Epithelial cell of prostate (primary cell): ENCODE measurements around the gene SKIDA1.
A peak's percentile ranks its signal among the peaks of the same experiment; 100 is the strongest.
"Not testable (repeated sequence)": the region's sequence is repeated elsewhere in the genome, so short reads cannot be mapped to it uniquely, and the experiment has no call there.

Source experiments
- DNase-seq: peaks from one replicate; pipeline ENCODE4 v3.0.0-alpha.2; 2011; ENCODE audit warnings: low read depth, low spot score
- H3K27ac ChIP-seq: fragments of 450-650 bp; 2 replicates; pipeline ENCODE4 v1.5.1; 2017; ENCODE audit warnings: mild to moderate bottlenecking

The SKIDA1 gene

DNA sequence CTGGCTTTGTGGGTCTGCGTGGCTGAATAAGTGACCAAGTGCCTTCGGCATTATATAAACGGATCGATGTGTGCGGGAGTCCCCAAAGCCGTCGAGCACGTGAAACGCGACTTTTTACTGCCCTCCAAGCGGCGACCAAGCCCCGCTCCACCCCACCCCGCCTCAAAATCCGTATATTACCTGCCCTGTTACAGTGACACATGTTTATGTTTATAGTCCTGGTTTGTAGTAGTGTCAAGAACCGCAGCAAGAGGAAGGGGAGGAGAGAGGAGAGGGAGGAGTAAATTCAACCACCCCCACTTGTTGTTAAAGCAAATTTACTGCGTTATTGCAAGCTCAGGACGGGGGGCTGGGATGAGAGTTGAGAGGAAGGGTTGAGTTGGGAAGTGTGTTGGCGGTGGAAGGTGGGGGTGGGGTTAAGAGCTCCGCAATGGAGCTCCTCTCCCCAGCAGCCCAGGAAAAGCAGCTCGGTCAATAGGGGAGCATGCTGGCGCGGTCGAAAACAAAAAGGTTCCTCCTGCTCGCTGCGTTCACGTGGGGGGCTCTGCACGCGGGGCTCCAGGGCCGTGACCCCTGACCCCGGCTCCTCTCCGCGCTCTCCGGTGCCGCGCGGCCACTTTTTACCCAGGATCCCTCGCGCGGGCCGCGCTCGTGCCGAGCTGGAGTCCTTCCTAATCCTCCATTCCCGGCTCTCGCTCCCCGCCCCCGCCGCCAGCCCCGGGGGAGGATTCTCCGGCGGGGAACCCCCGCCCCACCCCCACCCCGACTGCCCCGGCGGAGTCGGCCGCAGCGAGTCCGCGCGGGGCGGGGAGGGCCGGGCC is at the start of gene SKIDA1:
SKIDA1 (minus strand) TSS at position 316 of the 821 bp plus-strand sequence. CDS start 7,860 bp downstream, outside the sequence.
- H3K27ac ChIP-seq: peak within 1 kb of the TSS; percentile 91
- DNase-seq: peak; percentile 48

DNA sequence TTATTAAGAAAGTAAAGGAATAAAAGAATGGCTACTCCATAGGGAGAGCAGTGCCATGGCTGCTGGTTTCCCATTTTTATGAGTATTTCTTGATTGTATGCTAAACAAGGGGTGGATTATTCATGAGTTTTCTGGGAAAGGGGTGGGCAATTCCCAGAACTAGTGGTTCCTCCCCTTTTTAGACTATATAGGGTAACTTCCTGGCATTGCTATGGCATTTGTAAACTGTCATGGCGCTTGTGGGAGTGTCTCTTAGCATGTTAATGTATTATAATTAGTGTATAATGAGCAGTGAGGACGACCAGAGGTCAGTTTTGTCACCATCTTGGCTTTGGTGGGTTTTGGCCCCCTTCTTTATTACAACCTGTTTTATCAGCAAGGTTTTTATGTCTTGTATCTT is 49.0 kb upstream of the SKIDA1 start:
- not testable (repeated sequence) for H3K27ac ChIP-seq, DNase-seq

GRCh38 chr10:21572578-21572977 is 47.1 kb upstream of the SKIDA1 start:
- H3K27ac ChIP-seq: no peak overlapping the region
- no peak for DNase-seq

DNA sequence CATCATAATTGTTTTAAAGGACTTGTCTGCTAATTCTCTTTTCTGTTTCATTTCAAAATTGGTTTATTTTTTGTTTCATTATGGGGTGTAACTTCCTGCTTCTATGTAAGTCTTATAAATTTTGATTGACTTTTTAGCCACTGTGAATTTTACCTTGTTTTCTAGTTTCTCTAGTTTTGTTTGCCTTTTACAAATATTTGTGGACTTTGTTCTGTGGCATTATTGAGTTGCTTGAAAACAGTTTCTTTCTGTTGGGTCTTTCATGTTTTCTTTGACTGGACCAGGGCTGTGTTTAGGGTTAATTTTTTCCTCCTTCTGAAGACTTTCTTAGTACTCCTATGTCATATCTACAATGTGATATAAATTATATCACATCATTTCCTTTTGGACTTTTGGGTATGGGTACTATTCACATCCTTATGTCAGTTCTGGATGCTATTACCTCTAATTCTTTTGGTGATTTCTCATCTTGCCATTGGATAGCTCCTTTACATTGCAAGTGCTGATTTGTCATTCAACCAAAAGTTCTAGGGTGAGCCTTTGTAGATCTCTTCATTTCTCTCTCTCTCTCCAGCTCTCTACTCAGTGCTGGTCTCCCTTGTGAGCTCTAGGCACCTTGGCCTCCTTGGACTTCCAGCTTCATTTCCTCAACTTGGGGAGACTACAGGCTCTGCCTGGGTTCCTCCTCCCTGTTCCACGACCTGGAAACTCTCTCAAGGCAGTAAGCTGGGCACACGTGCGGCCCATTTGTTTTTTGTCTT is 45.5 kb upstream of the SKIDA1 start:
- H3K27ac ChIP-seq: no peak overlapping the region
- no peak for DNase-seq

- H3K27ac ChIP-seq, DNase-seq: not testable (repeated sequence)
Observed at GRCh38 chr10:21558984-21559383, 33.5 kb upstream of the SKIDA1 start.

GRCh38 chr10:21556527-21556926 is 31.0 kb upstream of the SKIDA1 start:
- H3K27ac ChIP-seq: no peak overlapping the region
- no peak for DNase-seq

- DNase-seq: no peak
- no peak overlapping the region for H3K27ac ChIP-seq
Observed at GRCh38 chr10:21552638-21553037, 27.2 kb upstream of the SKIDA1 start.

DNA sequence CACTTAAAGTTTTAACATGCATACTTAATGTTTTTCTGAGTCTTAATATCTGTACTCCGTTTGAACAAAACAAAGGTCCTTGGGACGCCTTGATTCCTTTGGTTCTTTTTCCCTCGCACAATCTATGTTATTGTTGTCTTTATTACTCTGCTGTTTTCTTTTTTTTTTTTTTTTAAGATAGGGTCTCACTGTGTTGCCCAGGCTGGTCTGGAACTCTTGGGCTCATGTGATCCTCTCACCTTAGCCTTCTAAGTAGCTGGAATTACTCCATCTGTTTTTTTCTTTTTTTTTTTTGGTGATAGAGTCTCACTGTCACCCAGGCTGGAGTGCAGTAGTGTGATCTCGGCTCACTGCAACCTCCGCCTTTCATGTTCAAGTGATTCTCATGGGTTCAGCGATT is 21.8 kb upstream of the SKIDA1 start:
- H3K27ac ChIP-seq: no peak overlapping the region

GRCh38 chr10:21540701-21541100 is 15.2 kb upstream of the SKIDA1 start:
- H3K27ac ChIP-seq, DNase-seq: not testable (repeated sequence)

More for the DNA sequence above, 21.8 kb upstream of the SKIDA1 start:
- DNase-seq: no peak

- no peak for DNase-seq
- no peak overlapping the region for H3K27ac ChIP-seq
Observed at GRCh38 chr10:21536874-21537273, 11.4 kb upstream of the SKIDA1 start.

GRCh38 chr10:21535976-21536375 is 10.5 kb upstream of the SKIDA1 start:
- not testable (repeated sequence) for DNase-seq
- H3K27ac ChIP-seq: peak overlapping the region; percentile 88

DNA sequence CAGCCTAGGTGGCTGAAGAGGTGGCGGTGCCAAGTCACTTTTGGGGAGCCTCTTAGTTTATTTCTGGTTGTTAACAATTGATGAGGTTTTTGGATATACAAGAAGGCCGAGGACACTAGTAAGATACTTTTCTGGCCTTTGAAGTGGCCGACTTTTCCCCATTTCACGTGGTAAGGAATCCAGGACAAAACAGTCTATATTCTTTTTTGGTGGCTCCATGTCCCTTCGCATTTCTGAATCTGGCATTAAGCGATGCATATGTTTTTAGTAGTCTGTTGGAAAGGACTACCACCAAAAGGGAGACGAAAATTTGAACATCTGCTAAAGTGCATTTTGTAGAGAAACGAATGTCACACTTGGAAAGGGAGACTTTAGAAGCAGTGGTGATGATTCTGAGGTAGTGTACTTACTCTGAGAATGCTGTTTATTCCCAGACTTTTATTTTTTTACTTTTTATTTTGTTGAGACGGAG is 10.0 kb upstream of the SKIDA1 start:
- no peak for DNase-seq
- peak overlapping the region; percentile 88 for H3K27ac ChIP-seq

GRCh38 chr10:21534604-21535493 is 9.4 kb upstream of the SKIDA1 start:
- H3K27ac ChIP-seq: peak overlapping the region; percentile 88
- DNase-seq: no peak

- H3K27ac ChIP-seq: peak overlapping the region; percentile 88
- no peak for DNase-seq
Observed at GRCh38 chr10:21534280-21534586, 8.8 kb upstream of the SKIDA1 start.

DNA sequence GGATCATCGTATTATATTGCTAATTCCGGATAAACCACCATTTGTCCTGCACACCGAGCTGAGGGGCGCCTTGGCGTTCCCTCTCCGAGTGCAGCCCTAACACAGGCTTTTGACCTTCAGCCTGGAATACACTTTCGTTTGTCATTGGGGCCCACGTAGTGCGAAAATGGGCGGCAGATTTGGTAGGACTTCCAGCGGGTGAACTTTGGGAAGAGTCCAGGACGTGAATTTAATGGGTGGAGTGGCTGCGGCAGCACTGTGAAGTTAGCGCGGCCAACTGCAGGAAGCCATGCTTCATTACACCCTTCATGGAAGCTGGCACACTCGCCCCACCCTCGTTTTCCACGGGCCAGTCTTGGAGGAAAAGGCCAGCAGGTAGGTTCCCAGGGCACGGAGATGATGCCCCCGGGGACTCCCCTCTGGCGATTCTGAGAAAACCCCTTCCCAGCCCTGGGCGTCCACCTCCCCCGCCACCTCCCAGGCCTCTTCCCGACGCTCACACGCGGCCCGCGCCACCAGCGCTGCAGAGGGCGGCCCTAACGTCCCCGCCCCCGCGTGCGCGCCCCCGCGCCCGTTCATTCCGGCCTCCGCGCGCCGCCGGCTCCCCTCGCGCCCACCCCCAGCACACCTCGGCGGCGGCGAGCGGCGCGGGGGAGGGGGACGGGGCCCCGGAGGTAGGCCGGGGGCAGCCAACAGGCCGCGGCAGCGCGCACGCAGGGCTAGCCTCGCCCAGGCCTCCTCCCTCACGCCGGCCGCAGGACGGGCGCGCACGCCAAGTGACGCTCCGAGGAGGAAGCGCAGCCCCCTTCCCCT is 8.2 kb upstream of the SKIDA1 start, which contains the start of gene MLLT10:
MLLT10 (plus strand) TSS at position 766 of the 813 bp plus-strand sequence. CDS start 413 bp downstream, outside the sequence.
- peak within 1 kb of the TSS; percentile 88 for H3K27ac ChIP-seq
- DNase-seq: peak; percentile 66

DNA sequence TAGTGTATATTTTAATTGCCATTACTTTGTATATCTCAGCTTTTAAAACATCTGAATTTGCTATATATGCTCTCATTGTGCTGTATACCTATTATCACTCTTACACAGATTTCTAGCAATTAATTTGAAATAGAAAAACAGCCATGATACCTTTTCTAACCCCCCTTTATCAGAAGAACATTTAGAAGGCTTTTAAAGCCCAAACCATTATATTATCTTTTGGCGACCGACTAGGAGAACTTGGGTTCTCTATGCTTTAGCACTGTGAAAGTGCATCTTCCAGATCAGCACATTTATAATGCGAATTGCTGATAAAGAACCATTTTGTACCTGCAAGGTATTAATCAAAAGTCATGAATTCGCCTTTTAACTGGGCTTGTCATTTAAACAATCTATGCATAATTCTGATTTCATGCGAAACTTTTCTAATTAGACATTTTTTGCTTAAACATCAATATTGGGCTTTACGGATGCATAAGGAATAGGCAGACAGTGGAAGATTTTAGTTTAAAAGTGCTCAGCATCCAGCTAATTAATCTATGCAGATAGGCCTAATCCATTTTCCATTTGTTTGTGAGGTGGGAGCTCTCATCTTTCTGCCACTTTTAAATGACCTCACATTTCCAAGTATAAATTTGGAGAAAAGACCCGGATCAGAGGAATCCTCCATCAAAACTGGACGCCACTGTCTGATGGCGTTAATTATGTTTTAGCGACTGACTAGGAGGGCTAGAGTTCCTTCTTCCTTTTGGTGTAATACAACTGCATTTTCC is 7.4 kb upstream of the SKIDA1 start:
- DNase-seq: no peak
- peak overlapping the region; percentile 88 for H3K27ac ChIP-seq

- no peak for DNase-seq
- no peak overlapping the region for H3K27ac ChIP-seq
Observed at GRCh38 chr10:21531164-21531563, 5.7 kb upstream of the SKIDA1 start.

DNA sequence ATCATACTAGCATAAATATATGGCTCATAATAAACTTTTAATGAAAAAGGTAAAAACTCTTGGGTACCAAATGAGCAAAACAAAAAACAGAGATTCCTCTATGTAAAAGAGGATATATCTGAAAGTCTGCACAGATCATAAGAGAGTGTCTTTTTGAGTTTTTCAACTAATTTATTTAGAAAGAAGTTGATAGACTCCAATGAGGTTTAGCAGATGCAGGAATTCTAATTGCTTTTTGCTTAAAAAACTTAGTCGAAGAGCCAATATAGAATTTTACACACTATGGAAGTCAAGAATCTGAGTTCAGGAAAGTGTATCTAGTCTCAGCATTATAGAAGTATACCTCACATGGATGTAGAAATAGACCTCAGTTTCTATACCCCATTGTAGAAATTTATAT is 5.2 kb upstream of the SKIDA1 start:
- H3K27ac ChIP-seq: no peak overlapping the region
- DNase-seq: no peak

DNA sequence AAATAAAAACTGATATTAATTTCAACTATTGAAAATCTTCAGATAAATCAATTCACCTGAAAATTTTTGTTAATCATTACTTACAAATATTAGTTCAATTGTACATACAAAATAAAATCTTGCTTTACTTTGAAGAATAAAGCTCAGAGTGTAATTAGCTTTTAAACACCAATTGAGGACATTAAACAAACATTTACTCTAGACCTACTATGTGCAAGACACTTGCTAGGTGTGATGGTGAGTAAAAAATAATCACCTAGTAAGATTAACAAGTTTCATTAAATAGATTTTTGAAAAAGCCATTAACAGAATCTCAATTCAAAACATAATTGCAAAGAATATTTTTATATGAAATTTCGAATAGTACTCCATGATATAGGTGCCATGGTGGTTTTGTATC is 4.7 kb upstream of the SKIDA1 start:
- DNase-seq: no peak
- no peak overlapping the region for H3K27ac ChIP-seq
